Left kidney (tissue), 8 donors: ENCODE results near the gene ING5. TPM values are rescaled to one million over a fixed set of nuclear protein-coding genes. Genes with fewer than 3 reads are reported as not detected.
"Not testable (repeated sequence)": the region's sequence is repeated elsewhere in the genome, so short reads cannot be mapped to it uniquely, and the experiment has no call there.

Experiments used
- DNase-seq: peaks from one replicate; pipeline ENCODE4 v3.0.0-alpha.2; 2013
- long read RNA-seq, 8 donors: transcript quantifications; one replicate each; lab custom pipeline, GENCODE V29; 2026
- polyA plus RNA-seq: library from polyadenylated mRNA; unstranded; fragments of 120-200 nt; gene quantifications from one replicate; pipeline ENCODE4 v1.2.1, GENCODE V29; 2013; ENCODE audit not compliant: insufficient read length

Gene ING5
- 50.6 TPM for polyA plus RNA-seq
- long read RNA-seq, donor 1, full-length matches to known transcripts = 8 of 8 reads
- long read RNA-seq, donor 1, partial matches to known transcripts = 0 of 8 reads
- long read RNA-seq, donor 1, other reads (novel, unspliced or antisense) = 0 of 8 reads
- long read RNA-seq, donor 2, full-length matches to known transcripts = 7 of 20 reads
- long read RNA-seq, donor 2, partial matches to known transcripts = 8 of 20 reads
- long read RNA-seq, donor 2, other reads (novel, unspliced or antisense) = 5 of 20 reads
- long read RNA-seq, donor 3, full-length matches to known transcripts = 14 of 14 reads
- long read RNA-seq, donor 3, partial matches to known transcripts = 0 of 14 reads
- long read RNA-seq, donor 3, other reads (novel, unspliced or antisense) = 0 of 14 reads
- long read RNA-seq, donor 4, partial matches to known transcripts = 0 of 1 reads
- long read RNA-seq, donor 4, other reads (novel, unspliced or antisense) = 0 of 1 reads
- long read RNA-seq, donor 5, transcript ING5-210 (5 exons, 822 nt) = major isoform, 7 of 11 reads
- long read RNA-seq, donor 5, partial matches to known transcripts = 0 of 11 reads
- long read RNA-seq, donor 5, other reads (novel, unspliced or antisense) = 0 of 11 reads
- long read RNA-seq, donor 6, full-length matches to known transcripts = 8 of 8 reads
- long read RNA-seq, donor 6, partial matches to known transcripts = 0 of 8 reads
- long read RNA-seq, donor 6, other reads (novel, unspliced or antisense) = 0 of 8 reads
- long read RNA-seq, donor 7, full-length matches to known transcripts = 12 of 12 reads
- long read RNA-seq, donor 7, partial matches to known transcripts = 0 of 12 reads
- long read RNA-seq, donor 7, other reads (novel, unspliced or antisense) = 0 of 12 reads
- long read RNA-seq, donor 8, full-length matches to known transcripts = 2 of 2 reads
- long read RNA-seq, donor 8, partial matches to known transcripts = 0 of 2 reads
- long read RNA-seq, donor 8, other reads (novel, unspliced or antisense) = 0 of 2 reads

- peak; percentile 94 for DNase-seq
These were observed at the start of gene ING5 for GRCh38 chr2:241701399-241702154. TSS of gene ING5 (plus strand) at chr2:241702039. CDS start at chr2:241702066, 27 bp downstream.

GRCh38 chr2:241652142-241652541 is 49.7 kb upstream of the ING5 start:
- no peak for DNase-seq

GRCh38 chr2:241652722-241653121 is 49.1 kb upstream of the ING5 start:
- no peak for DNase-seq

GRCh38 chr2:241653210-241653750 is 48.6 kb upstream of the ING5 start:
- no peak for DNase-seq

- no peak for DNase-seq
These were observed 47.3 kb upstream of the ING5 start for GRCh38 chr2:241654551-241654950.

GRCh38 chr2:241655516-241656189 is 46.2 kb upstream of the ING5 start:
- DNase-seq = no peak

GRCh38 chr2:241656190-241656741 is 45.6 kb upstream of the ING5 start:
- DNase-seq = no peak

- no peak for DNase-seq
These were observed 44.0 kb upstream of the ING5 start for GRCh38 chr2:241657786-241658254.

- no peak for DNase-seq
These were observed 43.5 kb upstream of the ING5 start for GRCh38 chr2:241658296-241658695.

GRCh38 chr2:241659150-241659739 is 42.6 kb upstream of the ING5 start:
- DNase-seq = peak; percentile 74

GRCh38 chr2:241660593-241661213 is 41.1 kb upstream of the ING5 start:
- DNase-seq = no peak

GRCh38 chr2:241662731-241663130 is 39.1 kb upstream of the ING5 start:
- DNase-seq = not testable (repeated sequence)

- no peak for DNase-seq
These were observed 36.0 kb upstream of the ING5 start for GRCh38 chr2:241665731-241666440.

GRCh38 chr2:241666627-241667400 is 35.0 kb upstream of the ING5 start:
- peak; percentile 53 for DNase-seq

GRCh38 chr2:241668354-241668753 is 33.5 kb upstream of the ING5 start:
- DNase-seq = no peak

GRCh38 chr2:241668839-241669238 is 33.0 kb upstream of the ING5 start:
- DNase-seq = no peak

- DNase-seq = no peak
These were observed 31.3 kb upstream of the ING5 start for GRCh38 chr2:241670333-241671110.
